GM12873 (cell line): ENCODE measurements around the gene KHK.

Experiments
- TF ChIP-seq, protein P1 (sequence below): IDR thresholded peaks from 2 replicates; pipeline ENCODE4 v1.5.1; 2012; ENCODE audit warnings: low read depth, mild to moderate bottlenecking, moderate library complexity, low read length, control low read depth; ENCODE audit not compliant: insufficient read depth; ENCODE audit errors: missing control alignments

Gene KHK

DNA sequence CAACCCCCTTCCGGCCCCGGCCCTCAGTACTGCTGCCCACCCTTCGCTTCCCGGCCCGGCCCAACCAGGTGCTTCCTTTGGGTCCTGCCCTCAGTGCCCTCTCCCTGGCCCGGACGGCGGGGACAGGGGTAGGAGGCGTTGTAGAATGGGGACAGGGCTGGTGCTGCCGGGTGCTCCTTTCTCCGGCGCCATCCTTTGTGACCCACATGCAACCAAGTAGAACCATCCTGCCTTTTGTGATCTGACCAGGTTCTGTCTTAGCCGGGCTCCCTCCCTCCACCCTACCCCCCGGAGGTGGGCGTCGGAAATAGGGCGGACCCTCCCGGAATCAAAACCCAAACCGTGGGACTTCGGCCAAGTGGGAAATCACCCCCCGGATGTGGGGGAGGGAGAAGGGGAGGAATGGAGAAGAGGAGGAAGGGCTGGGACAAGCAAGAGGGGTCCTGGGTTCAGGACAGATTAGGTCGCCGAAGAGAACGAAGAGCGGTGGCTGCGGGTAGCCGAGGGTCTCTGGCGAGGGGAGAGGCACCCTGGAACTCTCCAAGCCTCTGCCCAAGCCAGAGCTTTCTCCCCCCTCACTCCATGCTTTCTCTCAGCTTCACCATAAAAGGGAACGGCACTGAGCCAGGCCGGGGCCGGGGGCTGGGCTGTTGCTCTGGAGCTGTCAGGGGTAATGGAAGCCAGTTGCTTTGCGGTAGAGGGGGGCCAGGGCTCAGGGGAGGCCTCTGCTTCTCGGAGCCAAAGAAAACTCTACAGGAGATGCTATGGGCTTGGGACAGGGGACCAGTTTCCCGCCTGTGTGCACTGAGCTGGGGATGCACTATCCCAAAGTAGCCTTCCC, 14.4 kb upstream of the KHK start:
- TF ChIP-seq, protein P1, sequence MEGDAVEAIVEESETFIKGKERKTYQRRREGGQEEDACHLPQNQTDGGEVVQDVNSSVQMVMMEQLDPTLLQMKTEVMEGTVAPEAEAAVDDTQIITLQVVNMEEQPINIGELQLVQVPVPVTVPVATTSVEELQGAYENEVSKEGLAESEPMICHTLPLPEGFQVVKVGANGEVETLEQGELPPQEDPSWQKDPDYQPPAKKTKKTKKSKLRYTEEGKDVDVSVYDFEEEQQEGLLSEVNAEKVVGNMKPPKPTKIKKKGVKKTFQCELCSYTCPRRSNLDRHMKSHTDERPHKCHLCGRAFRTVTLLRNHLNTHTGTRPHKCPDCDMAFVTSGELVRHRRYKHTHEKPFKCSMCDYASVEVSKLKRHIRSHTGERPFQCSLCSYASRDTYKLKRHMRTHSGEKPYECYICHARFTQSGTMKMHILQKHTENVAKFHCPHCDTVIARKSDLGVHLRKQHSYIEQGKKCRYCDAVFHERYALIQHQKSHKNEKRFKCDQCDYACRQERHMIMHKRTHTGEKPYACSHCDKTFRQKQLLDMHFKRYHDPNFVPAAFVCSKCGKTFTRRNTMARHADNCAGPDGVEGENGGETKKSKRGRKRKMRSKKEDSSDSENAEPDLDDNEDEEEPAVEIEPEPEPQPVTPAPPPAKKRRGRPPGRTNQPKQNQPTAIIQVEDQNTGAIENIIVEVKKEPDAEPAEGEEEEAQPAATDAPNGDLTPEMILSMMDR: no peak

DNA sequence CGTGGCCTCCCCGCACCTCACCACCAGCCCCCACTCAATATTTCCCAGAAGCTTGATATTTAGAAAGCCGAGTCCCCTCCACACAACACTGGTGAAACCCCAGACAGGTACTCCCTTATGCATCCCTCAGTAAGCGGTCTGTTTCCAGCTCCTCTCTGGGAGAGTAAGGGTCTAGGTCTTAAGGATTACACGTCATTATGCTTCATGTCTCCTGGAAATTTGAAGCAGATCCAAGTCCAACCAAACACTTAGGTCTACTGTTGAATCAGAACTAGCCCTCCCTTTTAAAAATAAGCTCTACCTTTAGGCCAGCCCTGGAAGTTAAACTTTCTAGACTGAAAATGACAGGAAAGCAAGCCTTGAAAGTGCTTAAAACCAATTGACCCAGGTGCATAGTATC, 13.7 kb upstream of the KHK start:
- TF ChIP-seq, protein P1: no peak

DNA sequence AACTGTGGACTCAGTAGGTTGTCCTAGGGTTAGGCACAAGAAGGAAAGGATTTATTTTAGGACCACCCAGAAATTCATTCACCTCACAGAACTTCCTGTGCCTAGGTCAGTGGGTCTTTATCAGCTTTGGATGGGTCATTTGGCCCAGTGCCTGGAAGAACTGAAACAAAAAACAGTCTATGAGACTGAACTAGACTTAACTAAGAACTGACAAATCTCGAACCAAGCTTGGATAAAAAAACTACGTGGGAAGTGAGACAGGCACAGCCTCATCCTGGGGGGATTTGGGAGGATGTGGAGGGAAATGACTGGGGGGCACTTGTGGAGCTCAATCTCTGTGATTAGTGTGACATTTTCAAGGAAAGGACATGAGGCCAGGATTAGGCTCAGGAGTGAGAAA, 12.8 kb upstream of the KHK start:
- TF ChIP-seq, protein P1: no peak

DNA sequence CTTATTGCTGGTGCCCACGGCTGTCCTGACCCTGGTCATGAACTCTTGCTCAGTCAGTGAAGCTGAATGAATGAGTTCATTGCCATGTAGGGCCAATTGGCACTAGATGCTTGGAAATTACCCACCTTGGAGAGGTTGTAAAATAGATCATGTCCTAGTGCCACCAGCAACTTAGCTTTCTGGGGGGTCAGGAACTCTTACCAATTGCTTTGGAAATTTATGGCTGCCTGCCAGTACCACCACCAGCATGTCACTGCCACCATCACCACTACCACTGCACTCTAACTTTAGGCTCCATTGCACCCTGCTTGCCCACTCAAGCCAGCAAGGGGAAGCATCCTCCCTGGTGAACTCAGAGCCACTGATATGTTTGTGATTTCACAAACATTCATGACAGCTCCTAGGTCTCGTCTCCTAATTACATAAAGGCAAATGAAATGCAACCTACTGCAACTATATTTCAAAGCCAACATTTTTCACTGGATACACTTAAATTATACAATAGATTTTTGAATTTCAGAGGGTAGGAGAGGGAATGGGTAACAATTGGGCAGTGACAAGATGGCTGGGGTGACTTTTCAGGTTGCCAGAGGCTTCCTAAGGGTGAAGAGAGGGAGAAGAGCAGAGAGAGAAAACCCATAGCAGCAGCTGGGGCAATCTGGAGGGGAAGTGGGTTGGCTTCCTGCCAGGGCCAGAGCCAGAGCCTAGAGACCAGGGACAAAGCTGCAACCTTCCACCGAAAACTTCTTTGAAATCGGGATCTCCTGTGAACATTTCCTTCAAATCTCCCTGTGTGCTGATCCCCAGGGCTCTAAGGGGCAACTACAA, 11.6 kb upstream of the KHK start:
- TF ChIP-seq, protein P1: no peak

DNA sequence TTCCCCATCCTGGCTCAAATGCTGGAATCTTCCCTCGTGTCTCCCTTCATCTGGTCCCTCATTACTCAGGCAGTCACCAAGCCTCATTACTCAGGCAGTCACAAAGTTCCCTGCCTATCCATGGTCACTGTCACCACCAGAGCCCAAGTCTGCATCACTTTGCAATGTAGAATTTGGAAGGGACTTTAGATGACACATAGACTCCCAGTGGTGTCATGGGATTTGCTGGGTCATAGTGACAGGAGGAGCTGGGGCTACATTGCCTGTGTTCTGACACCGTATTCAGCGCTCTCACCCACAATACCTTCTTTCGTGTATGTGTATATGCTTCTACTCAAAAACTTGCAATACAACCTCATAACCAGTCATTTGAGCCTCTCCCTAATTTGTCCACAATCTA, 10.2 kb upstream of the KHK start:
- TF ChIP-seq, protein P1: no peak

DNA sequence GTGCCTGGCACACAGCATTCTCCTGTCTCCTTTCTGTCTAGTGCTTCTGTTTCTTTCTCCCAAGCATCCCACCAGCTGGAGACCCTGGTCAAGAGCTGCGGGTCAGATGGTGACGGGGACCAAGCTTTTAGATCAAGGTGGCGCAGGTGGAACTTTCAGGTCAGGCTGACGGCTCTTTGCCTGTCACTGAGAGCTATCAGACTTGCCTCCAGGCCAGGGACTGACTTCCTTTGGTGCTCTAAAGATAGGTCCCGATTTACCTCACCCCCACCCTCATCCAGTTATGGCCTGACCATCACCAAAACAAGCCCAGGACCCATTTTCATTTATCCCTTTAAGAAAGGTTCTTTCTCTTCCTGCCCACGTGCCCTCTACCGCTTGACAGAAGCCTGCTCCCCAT, 9.3 kb upstream of the KHK start:
- TF ChIP-seq, protein P1: no peak

DNA sequence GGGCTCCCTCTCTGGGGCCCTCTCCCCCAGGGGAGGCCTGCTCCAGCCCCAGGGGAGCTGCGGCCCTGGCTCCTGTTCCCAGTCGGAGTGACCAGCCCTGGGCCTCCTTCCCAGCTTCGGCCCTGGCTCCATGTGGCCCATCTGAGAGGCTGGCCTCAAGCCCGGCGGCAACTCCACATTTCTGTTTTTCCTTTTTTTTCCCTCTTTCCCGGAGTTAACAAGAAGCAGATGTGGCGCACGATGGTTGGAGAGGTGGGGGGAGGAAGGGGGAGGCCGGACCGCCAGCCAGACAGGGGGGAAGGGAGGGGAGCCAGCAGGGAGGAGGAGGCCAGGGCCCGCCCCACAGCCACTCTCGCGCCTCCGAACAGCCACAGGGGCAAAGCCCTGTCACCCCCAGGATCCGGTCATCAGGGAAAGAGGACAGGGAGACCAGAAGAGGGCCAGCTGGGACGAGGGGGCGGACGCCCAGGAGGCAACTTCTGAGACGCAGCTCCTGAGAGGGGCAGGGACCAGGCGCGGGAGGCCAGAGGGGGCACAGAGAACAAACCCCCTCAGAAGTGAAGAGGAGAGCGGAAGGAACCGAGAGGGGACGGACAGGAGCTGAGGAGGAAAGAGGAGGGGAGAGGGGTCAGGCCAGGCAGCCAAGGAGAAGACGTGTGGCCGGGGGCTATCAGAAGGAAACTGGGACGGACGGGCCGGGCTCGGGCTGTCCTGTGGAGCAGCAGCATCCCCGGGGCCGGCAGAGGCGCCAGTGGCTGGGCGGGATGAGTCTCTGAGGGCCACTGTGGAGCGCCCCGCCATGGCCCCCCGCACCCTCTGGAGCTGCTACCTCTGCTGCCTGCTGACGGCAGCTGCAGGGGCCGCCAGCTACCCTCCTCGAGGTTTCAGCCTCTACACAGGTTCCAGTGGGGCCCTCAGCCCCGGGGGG, 8.0 kb upstream of the KHK start, which contains the start of gene EMILIN1:
TSS of gene EMILIN1 (plus strand) at position 349 of the 928 bp plus-strand sequence. CDS start at position 800, 451 bp downstream.
- TF ChIP-seq, protein P1: no peak
